HepG2 (cell line): ENCODE data around the gene SSC4D. TPM values are rescaled to one million over a fixed set of nuclear protein-coding genes. Genes with fewer than 3 reads are reported as not detected.

Experiments
- AHDC1 ChIP-seq: sonication (generic); formaldehyde crosslinking; IDR thresholded peaks from 2 replicates; pipeline ENCODE4 v1.5.1; 2020; ENCODE audit warnings: mild to moderate bottlenecking, missing genetic modification reagents, borderline replicate concordance
- FOXO4 ChIP-seq: sonication (generic); formaldehyde crosslinking; conservative IDR thresholded peaks from 2 replicates; pipeline ENCODE4 v1.8.1; 2023; ENCODE audit warnings: missing genetic modification reagents
- MXI1 ChIP-seq: IDR thresholded peaks from 3 replicates; pipeline ENCODE4 v1.6.1; 2012; ENCODE audit warnings: low read depth, low read length, inconsistent platforms, borderline replicate concordance
- NCOR1 ChIP-seq: fragments of 200-600 bp; sonication (generic); IDR thresholded peaks from 2 replicates; pipeline ENCODE4 v1.7.0; 2017; ENCODE audit warnings: antibody characterized with exemption, low read length, borderline replicate concordance
- SOX13 ChIP-seq, 3 experiments: fragments of 450-650 bp in 1 of 3; sonication (generic) in 1 of 3; formaldehyde crosslinking in 1 of 3; IDR thresholded peaks in 2 of 3; conservative IDR thresholded peaks in 1 of 3; 2 replicates each; pipeline versions ENCODE4 v1.5.0 to v1.6.1; 2016 to 2020; ENCODE audit warnings: antibody characterized with exemption in 1 of 3, mild to moderate bottlenecking in 1 of 3, missing compliant biosample characterization in 1 of 3, missing genetic modification reagents in 1 of 3, moderate library complexity in 1 of 3
- polyA plus RNA-seq, 8 experiments: library from polyadenylated mRNA; depleted of rRNA in 3 of 8; stranded (reverse) in 7 of 8; unstranded in 1 of 8; fragments of >200 nt; fragmentation: Illumina TruSeq in 4 of 8; extraction: Trizol in 4 of 8; gene quantifications; 2 replicates each; pipeline versions ENCODE4 v1.2.1 to v1.2.3, GENCODE V29; 2011 to 2016; ENCODE audit warnings: low read depth in 4 of 8, missing spikeins in 1 of 8, mixed read lengths in 1 of 8; ENCODE audit not compliant: insufficient read depth in 1 of 8
- total RNA-seq, 5 experiments: library from RNA; depleted of rRNA; stranded (reverse); fragments of >200 nt; fragmentation: Illumina TruSeq; extraction: Trizol; gene quantifications; 2 replicates each; pipeline ENCODE4 v1.2.3, GENCODE V29; 2016; ENCODE audit warnings: low read depth in 1 of 5

Gene SSC4D
- total and polyA plus RNA-seq, 2 of the 13 experiments (the other 11 are each of a cell fraction or from before 2014, with no cell fraction given), result 33.3 to 63.8 TPM

GRCh38 chr7:76424413-76425111 lies 15.1 kb upstream of the SSC4D start, which contains the start of gene ZP3 (continued):
- TF ChIP-seq NCOR1 (no peak), AHDC1 (CRISPR knock-in tag) (no peak), FOXO4 (CRISPR knock-in tag) (no peak), MXI1 (no peak), SOX13 (IDR thresholded peaks at IDR 0.05) (no peak), SOX13 (CRISPR knock-in tag; conservative IDR thresholded peaks at IDR 0.05 in 1 of 2, IDR thresholded peaks at IDR 0.05 in 1 of 2) (no peak)
